SH-SY5Y (cell line): Measurements from ENCODE around the gene NUMBL.

ENCODE experiments used
- GATA2 ChIP-seq: IDR thresholded peaks from 2 replicates; pipeline ENCODE4 v1.6.1; 2011; ENCODE audit warnings: mild to moderate bottlenecking, low read depth, low read length
- GATA3 ChIP-seq: IDR thresholded peaks from 2 replicates; pipeline ENCODE4 v1.6.1; 2011; ENCODE audit warnings: low read depth, mild to moderate bottlenecking, low read length, moderate library complexity

- TF ChIP-seq GATA2 (no peak), GATA3 (no peak)
Observed at GRCh38 chr19:40693896-40694295, 3.4 kb upstream of the NUMBL start.
